HG03460 (cell line): ENCODE results near the gene ZNF438.

Source experiments
- ATAC-seq: cut with Tn5 transposase; IDR thresholded peaks from one replicate; pipeline ENCODE4 v1.9.1; 2021; ENCODE audit not compliant: unreplicated experiment

ZNF438 gene

DNA sequence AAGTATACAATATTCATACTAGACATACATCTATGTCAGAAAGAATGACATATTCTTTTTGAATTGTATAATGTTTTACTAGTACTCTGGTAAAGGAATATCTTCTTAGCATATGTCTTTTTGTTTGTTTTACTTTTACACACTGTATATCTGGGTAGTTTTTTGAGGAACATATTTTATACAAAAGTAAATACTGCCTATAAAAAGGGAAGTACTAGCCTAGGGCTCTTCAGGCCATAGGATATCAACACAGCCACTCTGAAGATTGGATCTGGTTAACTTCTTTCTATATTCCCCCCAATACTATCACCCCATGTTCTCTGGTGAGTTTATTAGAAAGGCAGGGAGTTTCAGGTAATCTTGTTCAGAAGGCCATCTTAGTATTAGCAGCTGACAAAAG lies 134.6 kb downstream of the ZNF438 start:
- ATAC-seq: no peak

DNA sequence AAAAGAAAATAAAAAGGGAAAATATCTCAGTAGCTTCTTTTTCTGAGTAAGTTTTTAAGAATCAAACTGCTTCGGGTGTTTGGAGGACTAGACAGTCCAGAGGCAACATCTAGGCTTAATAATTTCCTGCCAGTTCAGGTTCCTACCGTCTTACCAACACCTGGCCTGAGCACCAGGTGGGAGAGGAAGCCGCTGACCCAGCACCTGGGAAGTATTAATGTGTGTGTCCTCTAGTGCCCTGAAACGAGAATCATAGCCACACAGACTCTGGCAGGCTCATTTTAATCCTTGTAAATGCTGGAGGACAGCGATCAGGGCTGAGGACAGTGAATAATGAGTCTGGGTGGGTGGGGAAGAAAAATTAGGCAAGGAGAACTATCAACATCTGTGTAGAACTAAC lies 137.4 kb downstream of the ZNF438 start:
- ATAC-seq: no peak

DNA sequence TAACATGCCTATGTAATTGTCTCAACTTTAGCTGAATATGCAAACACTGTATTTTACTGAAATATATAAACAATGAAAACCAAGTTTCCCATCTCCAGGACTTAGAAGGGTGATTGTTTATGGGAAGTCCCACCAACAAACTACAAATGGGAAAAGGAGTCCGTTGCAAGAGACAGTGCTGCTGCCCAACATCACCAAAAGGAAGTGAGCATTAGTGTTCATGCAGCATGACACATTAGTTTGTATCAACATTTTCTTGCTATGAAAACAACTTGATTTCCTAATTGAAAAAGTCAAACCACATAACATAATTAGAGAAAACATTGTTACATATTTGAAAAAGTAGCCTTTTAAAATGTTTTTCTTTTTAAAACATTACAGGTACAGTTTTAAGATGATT lies 138.5 kb downstream of the ZNF438 start:
- ATAC-seq: no peak

DNA sequence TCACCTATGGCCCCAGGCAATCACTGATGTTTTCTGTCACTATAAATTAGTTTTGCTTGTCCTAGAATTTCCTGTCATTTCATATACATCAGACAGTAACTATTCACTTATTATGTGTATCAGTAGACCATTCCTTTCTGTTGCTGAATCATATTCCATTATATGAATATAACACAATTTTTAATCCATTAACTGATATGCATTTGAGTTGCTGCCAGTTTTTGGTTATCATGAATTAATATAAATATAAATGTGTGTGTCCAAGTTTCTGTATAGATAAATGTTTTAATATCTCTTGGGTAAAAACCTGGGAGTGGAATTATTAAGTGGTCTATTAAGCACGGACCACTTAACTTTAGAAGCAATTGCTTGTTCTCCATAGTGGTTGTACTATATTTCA lies 143.8 kb downstream of the ZNF438 start:
- no peak for ATAC-seq

DNA sequence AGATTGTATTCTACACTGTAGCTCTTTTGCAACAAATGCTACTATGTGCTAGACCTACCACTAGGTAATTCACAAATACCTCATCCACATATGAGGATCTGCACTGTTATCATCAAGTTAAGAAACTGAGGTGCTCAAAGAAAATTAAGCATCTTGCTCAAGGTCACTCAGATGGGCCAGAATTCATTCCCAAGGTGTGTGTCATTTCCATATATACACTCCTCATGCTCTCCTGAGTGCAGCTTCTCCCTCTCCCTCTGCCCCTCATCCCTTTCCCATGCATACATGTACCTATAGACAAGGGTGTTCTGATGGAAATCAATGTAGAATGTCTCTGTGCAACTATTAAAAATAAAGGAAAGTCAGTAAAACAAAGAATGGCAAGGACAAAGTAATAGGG lies 146.2 kb downstream of the ZNF438 start:
- ATAC-seq: no peak

DNA sequence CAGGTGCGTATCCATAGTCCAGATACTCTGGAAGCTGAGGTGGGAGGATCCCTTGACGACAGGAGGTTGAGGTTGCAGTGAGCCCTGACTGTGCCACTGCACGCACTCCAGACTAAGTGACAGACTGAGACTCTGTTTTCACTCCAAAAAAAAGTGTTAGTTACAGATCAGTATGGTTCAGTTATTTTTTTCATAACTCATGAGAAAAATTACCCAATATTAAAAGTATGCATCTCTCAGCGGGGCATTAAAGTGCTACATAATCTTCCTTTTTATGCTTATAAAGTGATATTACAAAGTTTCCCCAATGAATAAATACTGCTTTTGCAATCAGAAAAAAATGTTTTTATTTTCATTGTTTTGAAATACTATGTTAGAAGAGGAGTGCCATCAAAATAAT lies 147.9 kb downstream of the ZNF438 start:
- no peak for ATAC-seq

DNA sequence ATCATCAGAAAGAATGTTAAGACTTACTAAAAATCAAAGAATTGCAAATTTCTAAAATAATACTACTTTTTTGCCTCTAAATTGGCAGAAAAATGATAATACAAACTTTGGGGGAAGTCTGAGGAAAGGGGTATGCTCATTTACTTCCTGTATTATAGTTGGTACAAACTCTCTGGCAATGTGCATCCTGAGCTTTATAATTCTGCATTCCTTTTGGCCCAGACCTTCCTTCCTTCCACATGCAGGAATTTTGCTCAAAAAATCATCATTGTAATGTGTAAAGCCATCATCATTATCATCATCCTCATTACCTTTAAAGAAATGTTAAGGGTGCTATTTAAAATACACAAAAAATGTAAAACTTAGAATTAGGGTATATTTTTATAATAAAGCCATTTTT lies 148.5 kb downstream of the ZNF438 start:
- no peak for ATAC-seq

DNA sequence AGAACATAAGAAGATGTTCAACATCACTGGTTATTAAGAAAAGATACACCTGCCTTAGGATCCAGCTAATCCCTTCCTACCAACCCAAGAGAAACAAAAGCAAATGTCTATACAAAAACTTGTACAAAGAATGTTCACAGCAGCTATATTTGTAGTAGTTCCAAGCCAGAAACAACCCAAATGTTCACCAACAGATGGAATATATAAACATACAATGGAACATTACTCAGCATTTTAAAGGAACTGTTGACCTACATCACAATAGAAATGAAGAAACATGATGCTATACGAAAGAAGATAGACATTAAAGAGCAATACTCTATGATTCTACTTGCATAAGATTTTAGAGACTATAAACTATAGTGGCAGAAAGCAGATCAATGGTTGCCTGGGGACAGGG lies 149.4 kb downstream of the ZNF438 start:
- no peak for ATAC-seq

DNA sequence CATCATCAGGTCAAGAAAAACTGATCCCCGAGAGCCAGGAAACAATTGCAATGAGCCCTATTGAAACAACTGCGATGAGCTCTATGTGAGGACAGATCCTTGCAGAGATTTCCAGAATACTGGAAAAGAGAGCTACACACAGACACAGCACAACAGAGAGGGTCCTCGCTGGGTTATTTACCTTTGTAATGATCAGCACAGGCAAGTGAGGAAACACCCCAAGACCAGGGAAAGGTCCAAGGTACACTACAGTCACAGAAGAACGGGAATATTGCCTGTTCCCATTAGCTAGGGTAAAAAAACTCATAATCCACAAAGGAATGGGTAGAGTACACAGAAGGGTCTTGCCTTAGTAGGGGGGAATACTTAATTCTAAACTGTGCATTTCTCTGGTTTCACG lies 152.7 kb downstream of the ZNF438 start:
- ATAC-seq: no peak

DNA sequence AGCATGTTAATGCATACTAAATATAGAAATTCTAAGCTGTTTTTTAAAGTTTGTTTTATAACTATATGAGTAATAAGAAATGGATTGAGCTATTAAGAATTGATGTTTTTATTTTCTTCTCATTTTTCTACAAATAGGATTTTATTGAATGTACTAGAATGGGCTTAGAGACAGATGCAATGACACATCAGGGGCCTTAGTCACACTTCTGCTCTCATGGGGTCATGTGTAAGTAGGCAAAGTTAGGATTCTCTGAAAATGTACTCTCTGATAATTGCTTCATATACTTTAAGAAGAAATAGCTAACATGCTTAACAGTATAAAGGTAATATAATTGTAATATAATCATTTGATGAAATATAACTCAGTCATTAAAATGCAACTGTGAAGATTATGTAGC lies 154.6 kb downstream of the ZNF438 start:
- ATAC-seq: no peak

DNA sequence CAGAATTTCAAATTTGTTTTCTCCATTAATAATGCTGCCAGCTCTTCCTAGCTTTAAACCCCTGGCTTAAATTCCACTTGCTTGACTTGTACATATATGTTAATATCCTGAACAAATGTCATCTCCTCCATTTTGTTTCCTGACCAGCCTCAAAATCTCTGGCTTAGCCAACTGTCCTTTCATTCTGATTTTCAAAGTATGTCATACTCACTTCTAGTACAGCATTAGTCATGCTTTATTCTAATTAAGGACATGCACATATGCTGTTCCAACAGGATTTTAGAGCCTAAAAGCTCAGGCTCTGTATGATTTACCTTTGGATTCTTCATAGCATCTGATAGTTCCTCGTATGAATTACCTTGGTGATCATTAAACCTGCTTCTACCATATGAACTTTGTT lies 158.3 kb downstream of the ZNF438 start:
- no peak for ATAC-seq

DNA sequence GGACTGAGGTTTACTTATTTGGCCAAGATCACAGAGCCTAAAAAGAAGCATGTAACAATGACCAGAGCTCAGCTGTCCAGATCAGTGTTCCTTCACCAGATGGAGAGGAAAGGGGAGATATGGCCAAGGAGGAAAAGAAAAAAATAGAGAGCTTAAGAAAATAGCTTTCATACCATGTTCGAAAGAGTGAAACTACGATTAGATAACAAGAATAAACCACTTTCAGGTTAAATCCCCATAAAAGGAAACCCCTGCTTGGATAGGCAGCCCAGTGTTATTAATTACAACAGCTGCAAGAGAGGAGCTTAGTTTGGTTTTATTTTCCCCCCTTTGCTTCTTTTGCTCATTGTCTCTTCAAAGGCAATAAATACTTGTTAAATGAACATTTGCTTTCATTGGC lies 160.8 kb downstream of the ZNF438 start:
- no peak for ATAC-seq

DNA sequence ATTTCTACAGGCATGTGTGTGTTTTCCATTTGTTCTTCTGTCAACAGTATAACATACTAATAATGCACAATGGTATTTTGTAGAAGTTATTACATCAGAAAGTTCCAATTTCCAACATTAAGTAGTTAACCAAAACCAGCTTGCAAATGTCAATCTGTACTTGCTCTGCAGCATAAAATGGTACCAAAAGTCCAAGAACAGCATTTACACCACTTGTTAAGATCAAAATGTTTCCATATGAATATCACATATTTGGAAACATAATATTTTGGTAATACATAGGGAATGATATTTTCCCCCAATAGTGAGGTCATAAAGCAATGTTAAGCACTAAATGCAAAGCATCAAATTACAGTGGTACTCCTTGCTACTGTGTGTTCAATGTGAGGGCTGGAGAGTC lies 162.1 kb downstream of the ZNF438 start:
- no peak for ATAC-seq

DNA sequence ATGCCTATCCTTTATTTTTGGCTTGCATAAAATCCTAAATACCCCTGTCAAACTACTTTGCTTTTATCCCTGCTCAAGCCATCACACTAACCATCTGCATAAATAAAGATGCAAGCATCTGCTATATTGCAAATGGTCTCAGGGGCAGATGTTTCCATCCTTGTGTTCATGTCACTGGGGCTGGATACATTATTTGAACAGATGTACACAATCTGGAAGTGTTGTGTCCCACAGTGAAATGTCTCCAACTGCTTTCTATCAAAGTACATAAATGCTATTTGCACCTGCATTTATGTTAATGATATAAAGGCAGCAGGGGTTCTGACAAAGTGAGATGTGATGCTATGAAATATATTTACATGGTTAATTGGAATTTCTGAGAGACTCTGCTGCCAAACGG lies 163.1 kb downstream of the ZNF438 start:
- no peak for ATAC-seq

DNA sequence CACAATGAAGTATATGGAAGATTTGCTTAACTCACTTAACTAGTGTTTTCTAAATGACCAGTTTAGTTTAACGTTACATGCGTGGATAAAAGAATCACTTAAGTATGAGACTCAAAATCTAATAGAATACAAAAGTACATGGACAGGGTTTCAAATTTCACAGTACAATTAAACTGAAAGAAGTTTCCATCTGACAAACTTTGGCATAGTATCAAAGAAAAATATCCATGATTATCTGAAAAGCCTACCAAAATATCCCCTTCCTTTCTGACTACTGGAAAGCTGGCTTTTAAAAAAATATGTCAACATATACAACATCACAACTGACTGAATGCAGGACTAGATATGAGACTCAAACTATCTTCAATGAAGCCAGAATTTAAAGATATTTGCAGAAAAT lies 164.8 kb downstream of the ZNF438 start:
- no peak for ATAC-seq

DNA sequence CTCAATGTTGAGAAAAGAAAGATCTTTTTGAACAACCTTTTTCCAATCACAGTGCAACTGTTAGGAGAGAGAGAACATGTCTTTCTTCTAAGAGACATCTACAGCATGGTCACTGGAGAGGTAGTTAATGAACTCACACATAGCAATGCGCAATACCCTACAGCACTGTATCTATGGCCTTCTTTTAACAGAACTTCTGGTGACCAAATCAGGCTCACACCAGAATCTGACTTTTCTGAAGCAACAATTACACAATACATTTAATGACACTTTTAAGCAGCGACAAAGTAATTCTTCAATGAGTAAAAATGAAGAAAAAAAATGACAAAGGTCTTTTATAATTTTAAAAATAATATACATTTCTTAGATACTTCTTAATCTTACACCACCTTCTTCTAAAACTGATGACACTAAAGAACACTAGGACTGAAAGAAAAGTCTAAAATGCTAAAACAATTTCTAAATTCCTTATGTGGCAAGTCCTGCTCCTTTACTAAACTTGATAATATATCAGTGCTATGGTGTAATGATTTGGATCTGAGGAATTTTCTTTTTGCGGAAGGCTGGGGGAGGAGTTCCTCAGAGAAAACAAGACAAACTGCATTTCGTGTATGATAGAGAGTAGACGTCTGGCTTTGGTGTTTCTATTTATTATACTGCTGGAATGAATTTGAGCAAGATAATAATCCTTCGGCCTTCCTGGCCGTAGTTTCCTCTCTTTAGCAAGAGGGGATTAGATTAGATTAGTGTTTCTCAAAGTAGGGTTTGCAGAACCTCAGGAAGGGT lies 166.3 kb downstream of the ZNF438 start:
- ATAC-seq: no peak

DNA sequence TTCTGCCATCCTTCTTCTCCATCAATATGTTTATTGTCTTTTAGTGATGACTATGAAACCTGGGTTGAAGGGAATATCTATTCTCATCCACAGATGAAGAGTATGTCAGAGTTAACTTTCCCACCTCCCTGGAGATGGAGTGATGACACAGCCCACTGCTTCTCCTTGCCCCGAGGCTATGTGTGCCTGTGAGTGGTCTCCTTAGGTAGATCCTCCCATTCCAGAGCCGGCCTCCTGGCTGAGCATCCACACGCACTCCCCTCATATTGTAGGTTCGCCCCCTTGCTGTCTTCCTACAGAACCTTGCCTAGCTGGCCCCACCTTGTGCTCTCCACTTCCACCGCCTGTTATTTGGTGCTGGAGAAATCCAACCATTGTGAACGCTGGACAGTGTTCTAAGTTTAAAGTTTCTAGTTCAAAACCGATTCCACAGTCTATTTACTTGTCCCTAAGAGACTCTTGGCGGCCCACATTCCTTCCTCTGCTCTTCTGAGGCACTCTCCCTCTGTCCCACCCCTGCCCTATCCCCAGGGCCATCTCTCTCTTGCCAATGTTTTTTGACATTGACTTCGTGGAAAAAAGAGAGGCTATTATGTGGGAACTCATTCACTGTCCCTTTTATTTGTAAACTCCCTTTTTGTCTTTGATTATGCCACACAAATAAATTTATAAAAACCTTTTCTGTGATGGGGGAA lies 168.0 kb downstream of the ZNF438 start:
- ATAC-seq: no peak

DNA sequence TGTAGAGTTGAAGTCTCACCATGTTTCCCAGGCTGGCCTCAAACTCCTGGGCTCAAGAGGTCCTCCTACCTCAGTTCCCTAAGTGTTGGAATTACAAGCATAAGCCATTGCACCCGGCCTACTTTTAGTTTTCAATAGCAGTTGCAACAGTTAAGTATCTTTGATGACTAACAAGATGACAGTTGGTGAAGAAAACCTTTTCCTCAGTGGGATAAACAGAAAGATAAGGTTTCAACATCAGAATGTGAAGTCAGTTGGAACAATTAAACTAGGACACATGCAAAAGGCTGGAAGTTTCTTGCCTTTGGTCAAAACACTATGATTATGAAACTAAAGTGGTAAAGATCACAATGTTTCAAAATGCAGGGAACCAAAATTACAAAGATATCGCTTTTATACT lies 169.2 kb downstream of the ZNF438 start:
- ATAC-seq: no peak

DNA sequence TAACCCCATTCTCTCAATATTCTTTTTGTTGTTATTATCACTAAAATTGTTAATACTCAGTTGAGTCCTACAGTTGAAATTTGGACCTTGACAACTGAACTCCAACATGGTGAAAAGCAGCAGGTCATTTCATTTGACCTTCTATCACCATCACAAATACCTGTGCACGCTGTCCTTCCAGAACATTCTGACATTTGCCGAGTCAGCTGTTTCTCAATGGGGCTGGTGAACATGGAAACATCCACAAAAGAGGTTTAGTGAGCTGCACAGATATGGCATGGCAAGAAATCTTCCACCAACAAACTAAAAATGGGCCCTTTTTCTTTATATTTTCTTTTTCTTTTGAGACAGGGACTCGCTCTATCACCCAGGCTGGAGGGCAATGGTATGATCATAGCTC lies 169.7 kb downstream of the ZNF438 start:
- no peak for ATAC-seq

DNA sequence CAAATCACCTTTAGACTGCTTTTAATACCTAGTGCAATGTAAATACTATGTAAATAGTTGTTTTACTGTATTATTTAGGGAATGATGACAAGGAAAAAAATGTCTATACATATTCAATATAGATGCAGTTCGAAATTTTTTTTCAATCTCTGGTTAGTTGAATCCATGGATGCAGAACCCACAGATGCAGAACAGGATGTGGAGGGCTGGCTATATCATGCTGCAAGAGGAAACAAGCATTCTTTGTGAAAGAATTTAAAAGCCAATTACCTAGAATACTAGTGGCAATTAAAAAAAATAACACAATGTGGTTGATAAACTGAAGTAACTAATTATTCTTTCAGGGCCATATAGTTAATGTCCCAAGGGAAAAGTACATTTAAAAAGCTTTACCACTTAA lies 170.4 kb downstream of the ZNF438 start:
- ATAC-seq: no peak

DNA sequence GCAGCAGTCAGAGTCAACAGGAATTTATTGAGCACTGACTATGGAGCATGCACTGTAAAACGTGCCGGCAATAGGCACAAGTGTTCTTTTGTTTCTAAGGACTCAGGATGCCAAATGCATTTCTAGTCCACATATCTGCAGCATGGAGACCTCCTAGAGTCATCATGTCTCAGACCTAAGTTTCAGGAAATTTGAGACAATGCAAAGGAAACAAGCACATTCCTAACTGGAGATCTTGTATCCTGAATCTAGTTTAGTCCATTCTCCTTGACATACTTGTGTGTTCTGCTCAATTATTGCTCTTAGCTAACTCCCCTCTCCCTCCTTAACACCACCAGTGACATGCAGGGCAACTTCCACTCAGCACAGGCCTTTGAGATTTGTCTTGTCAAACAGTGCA lies 173.2 kb downstream of the ZNF438 start:
- ATAC-seq: no peak

DNA sequence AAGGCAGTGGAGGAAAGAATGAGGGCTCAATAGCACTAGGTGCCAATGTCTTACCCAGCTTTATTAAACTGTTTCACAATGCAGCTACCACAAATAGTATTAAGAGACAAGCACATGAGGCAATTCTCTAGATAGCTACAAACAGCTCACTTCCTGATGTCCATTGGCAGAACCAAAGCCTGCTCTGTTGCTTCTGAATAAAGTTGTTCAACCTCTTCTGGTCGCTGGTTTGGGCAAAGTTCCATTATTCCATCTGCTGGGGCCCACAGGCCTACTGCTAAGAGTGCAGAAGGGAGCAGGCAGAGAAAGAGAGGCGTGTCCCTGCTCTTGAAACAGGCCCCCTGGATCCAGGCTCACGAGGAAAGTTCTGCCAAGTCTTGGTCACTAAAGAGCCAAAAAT lies 173.9 kb downstream of the ZNF438 start:
- ATAC-seq: no peak

DNA sequence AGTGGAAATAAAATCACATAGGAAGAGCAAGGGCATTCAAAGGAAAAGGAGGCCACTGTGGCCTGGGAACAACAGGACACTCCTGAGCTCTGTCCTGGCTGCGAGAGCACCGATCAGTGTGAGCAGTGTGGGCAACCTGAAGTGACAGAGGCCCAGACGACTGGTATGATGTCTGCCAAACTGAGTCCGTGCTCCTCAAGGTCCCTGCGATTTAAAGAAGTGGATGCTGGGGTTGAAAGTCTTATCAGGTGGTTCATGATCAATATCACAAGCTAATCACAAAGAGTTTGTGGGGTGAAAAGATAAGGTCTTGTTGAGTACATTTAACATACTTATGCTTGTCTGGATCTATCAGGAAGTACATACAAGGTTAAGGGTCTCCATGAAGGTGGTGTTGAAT lies 176.5 kb downstream of the ZNF438 start:
- ATAC-seq: no peak
